Psoas muscle (tissue), 8 donors: ENCODE measurements around the gene EXOC3L4. TPM values are rescaled to one million over a fixed set of nuclear protein-coding genes. Genes with fewer than 3 reads are reported as not detected.

Source experiments
- ATAC-seq, 4 donors: fragments of 200-7000 bp; cut with Tn5 transposase; one replicate each; pipeline ENCODE4 v1.9.1; 2020; ENCODE audit warnings: moderate library complexity in 3 of 4, mild to moderate bottlenecking in 2 of 4
- DNase-seq, 2 donors: peaks; one replicate each; pipeline ENCODE4 v3.0.0-alpha.2; 2020
- H3K27ac ChIP-seq: fragments of 200-600 bp; one replicate; pipeline ENCODE4 v1.8.0; 2022
- H3K27me3 ChIP-seq, 3 donors: fragments of 200-600 bp in 1 of 3; one replicate each; pipeline versions ENCODE4 v1.6.1 to v1.8.0; 2013 to 2022; ENCODE audit warnings: low read length in 2 of 3, mild to moderate bottlenecking in 2 of 3, moderate library complexity in 1 of 3; ENCODE audit not compliant: insufficient read depth in 3 of 3
- H3K36me3 ChIP-seq, 2 donors: fragments of 200-600 bp in 1 of 2; one replicate each; pipeline versions ENCODE4 v1.6.1 to v1.8.0; 2013 to 2022; ENCODE audit warnings: low read depth in 1 of 2, mild to moderate bottlenecking in 1 of 2, moderate library complexity in 1 of 2; ENCODE audit not compliant: insufficient read depth in 1 of 2
- H3K4me1 ChIP-seq: fragments of 200-600 bp; one replicate; pipeline ENCODE4 v1.8.0; 2022
- H3K4me3 ChIP-seq: fragments of 200-600 bp; one replicate; pipeline ENCODE4 v1.8.0; 2022; ENCODE audit warnings: mild to moderate bottlenecking
- H3K9me3 ChIP-seq: fragments of 200-600 bp; one replicate; pipeline ENCODE4 v1.8.0; 2022
- CTCF ChIP-seq: fragments of 200-600 bp; IDR thresholded peaks from one replicate; pipeline ENCODE4 v1.8.0; 2022; ENCODE audit warnings: antibody characterized with exemption
- WGBS, 3 donors: extraction: QIAGEN DNeasy Blood & Tissue Kit; methylation state at CpG; one replicate each; pipeline versions ENCODE4 v1.1.6 to v1.1.7; 2013; 5-methylcytosine and 5-hydroxymethylcytosine counted together
- intact Hi-C, 2 donors: fragments of 100-400 bp; cut with DNase I; formaldehyde crosslinking; loops; one replicate each; pipeline versions ENCODE4 v1.11.0 to v1.14.2; 2022
- polyA plus RNA-seq, 3 donors: library from polyadenylated mRNA; stranded (reverse); fragments of 200-250 nt; gene quantifications; one replicate each; pipeline ENCODE4 v1.2.3, GENCODE V29; 2013
- total RNA-seq, 4 donors: library from RNA; stranded (reverse); fragmentation: NEBNext Ultra II Directional in 2 of 4; extraction: Animal tissue kit (Norgen Biotek cat#: 25700) in 2 of 4; gene quantifications; one replicate each; pipeline versions ENCODE4 v1.2.1 to v1.2.4, GENCODE V29; 2021 to 2023
- donor health status: healthy with polysubstance abuse.
- donor health status: DM: no; HTN: no; CAD: no; lungs with moderate emphysema.
- donor health status: Bipolar disorder and iron deficiency.
- donor health status: healthy.
- donor health status: DM: yes; HTN: yes; CAD: no.
- donor health status: DM: no; HTN: no; CAD: no.
- donor health status: DM: no; HTN: no; CAD: no.
- donor health status: DM: yes; HTN: yes; CAD: no.

EXOC3L4 gene
- total and polyA plus RNA-seq, 7 donors = 0.12 to 0.33 (median 0.27) TPM; not detected in 3

GRCh38 chr14:103093856-103094405, 594 bp upstream of the EXOC3L4 start:
- H3K36me3 ChIP-seq = no peaks in the 10 kb centered on the region
- DNase-seq (no peak), ATAC-seq (no peak)
- intact Hi-C loops = loop anchor here in 1 of 2 donors (5.0 kb wide), 1 partner anchor 133 kb away; no protein-coding TSS in a partner anchor
- 74 to 81% (median 75%) methylated on average over 11 to 13 of the region's 13 CpGs for WGBS, 3 donors
- TF ChIP-seq CTCF = no peak
- peaks cover 0 to 8% (median 2%) of the 10 kb centered on the region in 3 donors for H3K27me3 ChIP-seq
- H3K27ac ChIP-seq = no peak overlapping the region
- H3K4me3 ChIP-seq = no peak overlapping the region
- H3K4me1 ChIP-seq = no peaks in the 10 kb centered on the region
- H3K9me3 ChIP-seq = peaks cover 4% of the 10 kb centered on the region

GRCh38 chr14:103095210-103095778, 769 bp downstream of the EXOC3L4 start:
- TF ChIP-seq CTCF = no peak
- DNase-seq (no peak), ATAC-seq (no peak)
- Histone ChIP-seq H3K27me3 (peaks cover 0 to 17% (median 4%) of the 10 kb centered on the region in 3 donors), H3K9me3 (peaks cover 4% of the 10 kb centered on the region), H3K4me3 (no peak overlapping the region), H3K4me1 (no peaks in the 10 kb centered on the region), H3K36me3 (no peaks in the 10 kb centered on the region), H3K27ac (no peak overlapping the region)
- 62 to 74% (median 72%) methylated on average over 11 of the region's 11 CpGs for WGBS, 3 donors
- intact Hi-C loops = no loop called here

- H3K27me3 ChIP-seq = peaks cover 0 to 28% (median 6%) of the 10 kb centered on the region in 3 donors
Measured at GRCh38 chr14:103096387-103096786, 1.9 kb downstream of the EXOC3L4 start.

GRCh38 chr14:103097244-103097993, 2.9 kb downstream of the EXOC3L4 start:
- intact Hi-C loops = no loop called here
- Histone ChIP-seq H3K27me3 (peaks cover 0 to 39% (median 9%) of the 10 kb centered on the region in 3 donors), H3K36me3 (no peaks in the 10 kb centered on the region), H3K4me3 (no peak overlapping the region), H3K9me3 (peaks cover 4% of the 10 kb centered on the region), H3K27ac (no peak overlapping the region), H3K4me1 (no peaks in the 10 kb centered on the region)
- no peak for TF ChIP-seq CTCF
- DNase-seq = no peak
- ATAC-seq = no peak
- 81 to 86% (median 83%) methylated on average over 25 to 26 of the region's 26 CpGs for WGBS, 3 donors

More at GRCh38 chr14:103096387-103096786, 1.9 kb downstream of the EXOC3L4 start:
- Histone ChIP-seq H3K9me3 (peaks cover 4% of the 10 kb centered on the region), H3K4me1 (no peaks in the 10 kb centered on the region), H3K36me3 (no peaks in the 10 kb centered on the region), H3K27ac (no peak overlapping the region), H3K4me3 (no peak overlapping the region)
- no peak for DNase-seq
- intact Hi-C loops = no loop called here
- WGBS, 3 donors = 71 to 81% (median 80%) methylated on average over 4 of the region's 4 CpGs
- no peak for ATAC-seq
- no peak for TF ChIP-seq CTCF
